ENCODE results near the gene EEF2K.

GRCh38 chr16:22204091-22204655 lies 1.9 kb upstream of the EEF2K start:
- no peak for TF ChIP-seq CTCF (conservative IDR thresholded peaks at IDR 0.05; ENCODE audit: low read length)
- TF ChIP-seq EZH2phosphoT487 (IDR thresholded peaks at IDR 0.05; ENCODE audit: borderline replicate concordance), result no peak
